T1000 (cell line): ENCODE results near the gene DENND4A.

ENCODE experiments used
- DNase-seq: peaks from one replicate; lab custom pipeline; 2025; ENCODE audit warnings: mixed read lengths; lab: John Stamatoyannopoulos, UW

DENND4A gene

GRCh38 chr15:65666257-65666656, 125.8 kb downstream of the DENND4A start:
- DNase-seq, result no peak

GRCh38 chr15:65663521-65663920, 128.6 kb downstream of the DENND4A start:
- no peak for DNase-seq

- no peak for DNase-seq
Observed at GRCh38 chr15:65660927-65661326, 131.2 kb downstream of the DENND4A start.

- DNase-seq, result no peak
Observed at GRCh38 chr15:65659502-65660052, 132.5 kb downstream of the DENND4A start.

- no peak for DNase-seq
Observed at GRCh38 chr15:65655457-65655856, 136.6 kb downstream of the DENND4A start.

GRCh38 chr15:65655026-65655425, 137.1 kb downstream of the DENND4A start:
- DNase-seq, result no peak

GRCh38 chr15:65653801-65654521, 138.1 kb downstream of the DENND4A start:
- no peak for DNase-seq

- no peak for DNase-seq
Observed at GRCh38 chr15:65653341-65653740, 138.8 kb downstream of the DENND4A start.

- no peak for DNase-seq
Observed at GRCh38 chr15:65651831-65652749, 140.0 kb downstream of the DENND4A start.

GRCh38 chr15:65651042-65651322, 141.1 kb downstream of the DENND4A start:
- no peak for DNase-seq

- no peak for DNase-seq
Observed at GRCh38 chr15:65650312-65651041, 141.6 kb downstream of the DENND4A start.

GRCh38 chr15:65646486-65646885, 145.6 kb downstream of the DENND4A start:
- DNase-seq, result no peak

- no peak for DNase-seq
Observed at GRCh38 chr15:65645392-65645791, 146.7 kb downstream of the DENND4A start.

GRCh38 chr15:65644282-65644681, 147.8 kb downstream of the DENND4A start:
- DNase-seq, result no peak

GRCh38 chr15:65642594-65642993, 149.5 kb downstream of the DENND4A start:
- DNase-seq, result no peak

- no peak for DNase-seq
Observed at GRCh38 chr15:65641768-65642475, 150.2 kb downstream of the DENND4A start.

- no peak for DNase-seq
Observed at GRCh38 chr15:65639509-65639908, 152.6 kb downstream of the DENND4A start.

- no peak for DNase-seq
Observed at GRCh38 chr15:65638681-65639089, 153.4 kb downstream of the DENND4A start.

- DNase-seq, result no peak
Observed at GRCh38 chr15:65638109-65638508, 154.0 kb downstream of the DENND4A start.

GRCh38 chr15:65634356-65634755, 157.7 kb downstream of the DENND4A start:
- no peak for DNase-seq

GRCh38 chr15:65633752-65634151, 158.3 kb downstream of the DENND4A start:
- DNase-seq, result no peak
